Activated CD4-positive, CD25-positive, alpha-beta regulatory T cell treated with anti-CD3 and anti-CD28 coated beads, Interleukin-2, amount 50 U/mL, for 72 hours (primary cell): ENCODE measurements around the gene MDP1.
"Not testable (repeated sequence)": the region's sequence is repeated elsewhere in the genome, so short reads cannot be mapped to it uniquely, and the experiment has no call there.

Experiments
- DNase-seq: peaks from one replicate; pipeline ENCODE4 v3.0.0; 2021

The MDP1 gene

DNA sequence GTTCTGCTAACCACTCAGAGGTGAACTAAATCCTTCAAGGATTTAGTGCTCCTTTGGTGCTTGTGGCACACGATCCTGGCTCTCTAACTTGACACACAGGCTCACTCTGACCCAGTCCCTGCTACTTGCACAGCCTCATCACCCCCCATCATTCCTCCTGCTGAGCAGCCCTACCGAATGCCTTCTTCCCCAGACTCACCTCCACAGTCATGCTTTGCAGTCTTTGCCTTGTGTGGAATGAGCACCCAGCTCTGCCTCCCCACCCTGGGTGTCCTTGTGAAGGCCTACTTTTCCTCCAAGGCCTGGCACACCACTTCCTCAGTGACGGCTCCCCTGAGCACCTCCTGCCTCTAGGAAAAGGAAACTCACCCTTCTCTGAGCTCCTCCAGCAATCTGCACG, 34.5 kb upstream of the MDP1 start:
- DNase-seq: no peak

DNA sequence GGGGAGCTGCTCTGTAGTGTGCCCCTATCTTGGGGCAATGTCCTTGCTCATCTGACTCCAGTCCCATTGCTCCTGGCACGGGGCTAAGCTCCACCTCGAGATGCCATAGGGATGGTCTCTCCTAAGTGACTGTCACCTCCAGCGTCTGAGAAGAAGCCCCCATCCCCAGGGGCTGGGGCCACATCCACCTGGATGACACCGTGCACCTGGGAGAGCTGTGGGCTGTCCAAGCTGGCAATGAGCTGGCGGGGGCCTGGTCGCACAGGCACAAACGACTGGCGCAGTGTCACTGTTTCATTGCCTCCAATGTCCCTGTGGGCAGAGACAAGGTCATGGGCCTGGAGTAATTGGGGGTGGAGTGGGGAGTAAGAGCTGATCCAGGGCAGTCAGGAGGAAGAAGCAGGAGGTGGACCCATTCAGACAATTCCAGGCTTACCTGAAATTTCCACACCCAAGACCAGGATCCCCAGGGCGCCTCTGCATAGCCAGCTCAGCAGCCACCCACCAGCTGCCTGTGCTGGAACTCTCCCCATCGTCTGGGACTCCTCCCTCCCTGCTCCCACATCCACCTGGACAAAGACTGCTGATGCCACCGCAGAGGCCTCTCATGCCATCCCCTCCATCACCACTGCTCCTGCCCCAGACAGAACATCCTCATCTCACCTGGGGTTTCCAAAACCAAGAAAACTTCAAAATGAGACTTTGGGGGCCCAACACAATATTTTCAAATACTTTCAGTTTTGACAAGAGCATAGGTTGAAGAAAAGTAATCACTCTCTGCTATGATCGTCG, 33.6 kb upstream of the MDP1 start:
- peak; percentile 20 for DNase-seq

DNA sequence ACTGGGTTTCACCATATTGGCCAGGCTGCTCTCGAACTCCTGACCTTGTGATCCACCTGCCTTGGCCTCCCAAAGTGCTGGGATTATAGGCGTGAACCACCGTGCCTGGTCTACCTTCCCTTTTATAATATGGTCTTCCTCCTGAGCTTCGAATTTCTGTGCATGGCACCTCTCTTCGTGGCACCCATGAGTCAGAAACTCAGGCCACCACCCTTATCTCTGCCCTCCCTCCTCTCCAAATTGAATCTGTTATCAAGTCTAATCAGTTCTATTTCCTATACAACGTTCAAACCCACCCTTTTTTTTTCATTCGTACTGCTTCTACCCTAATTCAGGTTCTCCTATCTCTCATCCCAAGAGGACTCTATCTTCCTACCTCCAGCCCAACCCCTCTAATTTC, 31.6 kb upstream of the MDP1 start:
- DNase-seq: no peak

DNA sequence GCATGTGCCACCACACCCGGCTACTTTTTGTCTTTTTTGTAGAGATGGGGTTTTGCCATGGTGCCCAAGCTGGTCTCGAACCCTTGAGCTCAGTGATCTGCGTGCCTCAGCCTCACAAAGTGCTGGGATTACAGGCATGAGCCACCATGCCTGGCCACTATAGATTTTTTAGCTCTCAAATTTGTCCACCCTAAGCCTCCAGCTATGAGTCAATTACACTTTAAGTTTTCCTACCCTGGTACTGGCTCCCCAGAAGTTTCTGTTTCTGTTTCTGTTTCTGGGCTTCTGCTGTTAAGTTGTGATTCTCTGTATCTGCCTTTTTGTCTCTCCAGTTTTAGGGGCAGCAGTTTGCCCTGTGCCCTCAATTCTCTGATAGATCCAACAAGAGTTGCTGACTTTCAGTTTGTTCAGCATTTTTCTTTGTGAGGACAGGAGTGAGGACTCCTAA, 30.9 kb upstream of the MDP1 start:
- no peak for DNase-seq

DNA sequence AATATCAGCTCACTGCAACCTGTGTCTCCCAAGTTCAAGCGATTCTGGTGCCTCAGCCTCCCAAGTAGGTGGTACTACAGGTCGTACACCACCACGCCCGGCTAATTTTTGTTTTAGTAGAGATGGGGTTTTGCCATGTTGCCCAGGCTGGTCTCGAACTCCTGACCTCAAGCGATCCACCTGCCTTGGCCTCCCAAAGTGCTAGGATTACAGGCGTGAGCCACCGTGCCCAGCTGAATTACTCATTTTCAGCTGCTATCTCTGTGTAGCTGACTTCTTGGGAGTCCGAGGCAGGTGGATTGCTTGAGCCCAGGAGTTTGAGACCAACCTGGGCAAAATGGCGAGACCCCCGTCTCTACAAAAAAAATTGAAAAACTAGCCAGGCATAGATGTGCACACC, 29.5 kb upstream of the MDP1 start:
- not testable (repeated sequence) for DNase-seq

DNA sequence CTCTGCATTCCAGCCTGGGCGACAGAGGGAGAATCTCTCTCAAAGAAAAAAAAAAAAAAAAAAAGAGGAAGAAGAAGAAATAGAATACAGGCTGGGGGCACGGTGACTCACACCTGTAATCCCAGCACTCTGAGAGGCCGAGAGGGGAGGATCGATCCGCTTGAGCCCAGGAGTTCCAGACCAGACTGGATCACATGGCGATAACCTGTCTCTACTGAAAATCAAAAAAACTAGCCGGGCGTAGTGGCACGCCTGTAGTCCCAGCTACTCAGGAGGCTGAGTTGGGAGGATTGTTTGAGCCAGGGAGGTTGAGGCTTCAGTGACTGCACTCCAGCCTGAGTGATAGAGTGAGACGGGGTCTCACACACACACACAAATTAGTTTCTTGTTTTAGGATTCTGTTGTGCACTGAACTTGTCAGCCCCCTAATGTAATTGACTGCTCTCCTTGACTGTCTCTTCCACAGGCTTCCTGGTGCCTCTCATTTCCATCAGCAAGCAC, 27.5 kb upstream of the MDP1 start:
- no peak for DNase-seq

DNA sequence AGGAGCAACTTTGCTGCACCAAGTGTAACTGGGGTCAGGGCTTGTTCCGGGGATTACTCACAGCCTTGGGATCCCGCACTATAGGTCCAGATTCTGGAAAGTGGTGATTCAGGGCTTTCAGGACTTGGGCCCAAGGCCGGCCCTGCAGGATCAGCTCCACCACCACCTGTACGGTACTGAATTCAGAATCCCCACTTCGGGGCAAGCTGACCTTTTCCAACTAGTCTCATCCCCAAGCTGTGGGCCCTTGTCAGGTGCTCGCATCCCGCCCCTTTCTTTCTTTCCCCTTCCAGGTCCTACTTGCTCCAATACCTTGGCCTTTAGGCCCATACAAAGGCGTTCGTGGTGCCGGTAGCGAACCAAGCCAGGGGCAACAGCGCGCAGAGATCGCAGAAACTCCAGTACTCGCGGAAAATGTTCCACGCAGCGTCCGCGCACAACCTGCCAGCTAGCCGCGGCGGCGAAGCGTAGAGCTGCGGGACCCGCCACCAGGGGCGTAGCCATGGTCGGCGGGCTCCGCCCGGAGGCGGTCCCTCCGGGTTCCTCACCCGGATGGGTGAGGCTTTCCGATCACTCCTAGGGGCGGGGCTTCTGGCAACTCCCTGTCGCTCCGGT, 26.1 kb upstream of the MDP1 start:
- peak; percentile 94 for DNase-seq

DNA sequence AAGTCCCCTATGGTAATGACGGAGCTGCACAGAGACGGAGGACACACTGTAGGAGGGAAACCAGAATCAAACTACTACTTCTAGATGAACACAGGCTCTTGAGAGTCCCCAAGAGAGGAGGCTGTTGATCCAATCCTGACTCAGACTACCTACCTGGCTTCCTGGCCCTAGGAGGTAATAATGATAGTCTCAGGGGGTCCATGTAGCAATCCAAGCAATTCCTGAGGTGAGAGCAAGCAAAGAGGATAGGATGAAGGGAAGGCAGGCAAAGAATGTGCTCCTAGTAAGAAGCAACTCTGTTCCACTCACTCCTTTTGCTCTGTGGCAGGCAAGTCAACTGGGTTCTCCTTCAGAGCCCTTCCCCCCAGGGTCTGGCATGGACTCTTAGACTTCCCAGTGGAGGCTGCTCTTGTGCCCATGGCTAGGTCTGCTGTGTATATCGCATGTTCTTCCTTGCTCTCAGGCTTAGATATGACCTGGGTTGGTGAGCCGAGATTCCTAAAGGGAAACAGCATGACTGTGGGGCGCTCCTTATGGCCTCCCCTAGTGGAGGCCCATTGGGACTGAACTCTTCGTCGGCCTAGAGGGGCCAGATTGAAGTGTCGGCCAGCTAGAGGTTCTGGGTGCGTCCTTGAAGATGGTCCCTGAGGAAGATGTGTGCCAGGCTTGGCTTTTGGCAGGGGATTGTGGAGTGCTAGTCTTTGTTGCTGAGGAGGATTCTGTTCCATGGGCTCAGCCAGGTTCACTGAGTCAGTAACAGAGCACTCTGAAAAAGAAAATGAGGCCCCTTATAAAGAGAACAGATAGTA, 24.4 kb upstream of the MDP1 start:
- no peak for DNase-seq

DNA sequence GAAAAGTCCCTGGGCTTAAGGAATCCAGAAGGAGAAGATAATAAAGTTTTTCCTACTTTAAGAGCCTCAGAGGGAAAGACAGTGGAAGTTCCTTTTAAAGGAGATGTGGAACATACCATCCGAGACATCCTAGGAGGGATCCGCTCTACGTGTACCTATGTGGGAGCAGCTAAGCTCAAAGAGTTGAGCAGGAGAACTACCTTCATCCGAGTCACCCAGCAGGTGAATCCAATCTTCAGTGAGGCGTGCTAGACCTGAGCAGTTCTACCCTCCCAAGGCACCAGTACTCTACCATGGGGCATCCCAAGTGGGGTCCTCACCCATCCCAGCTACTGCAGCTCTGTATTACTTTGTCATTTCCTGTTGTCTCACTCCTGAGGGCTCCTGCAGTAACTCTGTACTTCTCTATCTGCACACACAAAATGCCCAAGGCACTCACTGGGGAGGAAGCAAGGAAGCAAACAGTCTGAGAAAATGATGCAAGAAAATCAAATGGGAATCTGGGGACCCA, 22.7 kb upstream of the MDP1 start:
- DNase-seq: no peak

DNA sequence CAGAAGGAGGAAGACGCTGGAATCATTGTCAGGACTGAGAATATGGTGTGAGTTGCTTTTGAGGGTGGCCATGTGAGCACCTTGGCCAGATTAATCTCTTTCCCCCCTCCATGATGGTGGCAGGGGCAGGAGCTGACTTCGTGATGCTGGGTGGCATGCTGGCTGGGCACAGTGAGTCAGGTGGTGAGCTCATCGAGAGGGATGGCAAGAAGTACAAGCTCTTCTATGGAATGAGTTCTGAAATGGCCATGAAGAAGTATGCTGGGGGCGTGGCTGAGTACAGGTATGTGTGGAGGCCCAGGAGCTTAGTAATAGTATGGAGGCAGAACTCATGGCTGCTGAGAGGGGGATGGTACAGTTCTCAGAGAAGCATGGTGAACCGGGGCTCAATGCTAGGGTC, 22.3 kb upstream of the MDP1 start:
- DNase-seq: no peak

DNA sequence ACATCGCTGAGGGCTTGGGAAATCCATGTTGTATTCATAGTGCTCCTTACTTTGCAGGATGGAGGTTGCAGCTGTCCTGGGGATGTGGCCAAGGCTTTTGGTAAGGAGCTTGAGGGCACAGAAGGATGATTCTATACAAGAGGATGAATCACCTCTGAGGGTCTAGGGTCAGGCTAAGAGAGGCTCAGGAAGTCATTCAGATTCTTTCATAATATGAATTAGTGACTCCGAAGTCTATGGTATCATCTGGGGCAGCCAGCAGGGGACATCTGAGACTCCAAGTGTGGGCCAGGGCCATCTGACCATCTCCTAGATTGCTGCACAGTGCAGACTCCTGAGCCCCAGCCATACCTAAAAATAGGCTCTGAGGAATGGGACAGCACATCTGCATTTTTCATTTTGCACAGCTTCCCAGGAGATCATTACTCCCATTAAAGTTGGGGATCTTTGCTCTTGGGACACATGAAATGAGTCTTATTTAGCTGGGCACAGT, 21.6 kb upstream of the MDP1 start:
- DNase-seq: no peak

DNA sequence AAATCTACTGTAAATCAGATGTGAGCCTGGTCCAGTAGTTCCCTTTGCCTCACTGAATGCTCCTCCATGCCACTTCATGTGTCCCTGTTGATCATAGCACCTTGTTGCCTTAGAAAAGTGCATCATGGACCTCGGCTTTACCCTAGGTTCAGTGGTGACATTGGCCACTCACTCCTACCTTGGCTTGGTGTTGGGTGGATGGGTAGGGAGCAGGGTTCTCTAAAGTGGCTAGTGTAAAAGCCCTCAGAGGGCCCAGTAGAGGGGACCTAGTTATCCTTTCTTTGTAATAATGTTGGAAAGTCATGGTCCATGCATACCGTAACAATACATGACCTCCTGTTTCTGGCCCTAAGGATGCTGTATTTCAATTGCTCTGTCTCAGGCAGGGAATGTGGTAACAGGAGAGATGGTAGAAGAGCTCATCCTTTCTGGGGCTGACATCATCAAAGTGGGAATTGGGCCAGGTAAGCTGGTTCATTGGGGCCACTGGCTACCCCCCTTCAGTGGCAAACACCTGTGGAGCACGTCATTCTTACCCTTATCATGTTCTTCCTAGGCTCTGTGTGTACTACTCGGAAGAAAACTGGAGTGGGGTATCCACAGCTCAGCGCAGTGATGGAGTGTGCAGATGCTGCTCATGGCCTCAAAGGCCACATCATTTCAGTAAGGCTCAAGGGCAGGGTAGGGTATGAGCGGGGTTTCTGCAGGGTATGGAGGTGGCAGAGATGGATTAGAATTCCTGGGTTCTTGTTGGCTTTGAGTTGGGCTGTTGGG, 21.0 kb upstream of the MDP1 start:
- no peak for DNase-seq

DNA sequence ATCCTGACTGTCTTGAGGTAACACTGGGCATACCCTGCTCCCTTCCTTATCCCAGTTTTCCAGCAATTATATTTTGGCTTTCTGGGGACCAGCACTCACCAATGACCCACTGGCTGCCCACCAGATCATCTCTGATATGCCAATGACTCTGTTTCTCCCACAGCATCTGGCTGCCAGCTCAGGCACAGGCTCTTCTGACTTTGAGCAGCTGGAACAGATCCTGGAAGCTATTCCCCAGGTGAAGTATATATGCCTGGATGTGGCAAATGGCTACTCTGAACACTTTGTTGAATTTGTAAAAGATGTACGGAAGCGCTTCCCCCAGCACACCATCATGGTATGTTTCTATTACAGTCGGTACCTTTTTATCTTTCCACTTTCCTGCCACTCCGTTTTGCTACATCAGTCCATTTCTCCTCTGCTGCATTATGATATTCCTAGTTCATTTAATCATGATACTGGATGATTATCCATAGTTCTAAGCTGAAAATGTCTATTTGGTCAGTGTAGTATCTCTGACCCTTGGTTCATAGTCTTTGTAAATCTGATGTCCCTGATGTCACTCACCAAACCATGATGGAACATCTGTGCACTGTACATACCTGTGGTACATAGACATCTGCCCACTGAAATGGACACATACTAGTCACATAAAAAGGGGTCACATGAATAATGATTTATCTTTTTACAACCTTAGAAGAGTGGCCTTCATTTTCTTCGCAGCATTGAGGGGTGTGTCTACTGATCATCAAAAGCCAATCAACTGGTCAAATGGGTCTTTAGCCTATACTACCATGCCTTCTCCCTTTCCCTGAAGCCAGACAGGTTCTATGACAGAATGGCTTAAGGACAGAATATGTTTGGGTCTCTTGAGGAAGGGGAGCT, 20.2 kb upstream of the MDP1 start:
- no peak for DNase-seq

DNA sequence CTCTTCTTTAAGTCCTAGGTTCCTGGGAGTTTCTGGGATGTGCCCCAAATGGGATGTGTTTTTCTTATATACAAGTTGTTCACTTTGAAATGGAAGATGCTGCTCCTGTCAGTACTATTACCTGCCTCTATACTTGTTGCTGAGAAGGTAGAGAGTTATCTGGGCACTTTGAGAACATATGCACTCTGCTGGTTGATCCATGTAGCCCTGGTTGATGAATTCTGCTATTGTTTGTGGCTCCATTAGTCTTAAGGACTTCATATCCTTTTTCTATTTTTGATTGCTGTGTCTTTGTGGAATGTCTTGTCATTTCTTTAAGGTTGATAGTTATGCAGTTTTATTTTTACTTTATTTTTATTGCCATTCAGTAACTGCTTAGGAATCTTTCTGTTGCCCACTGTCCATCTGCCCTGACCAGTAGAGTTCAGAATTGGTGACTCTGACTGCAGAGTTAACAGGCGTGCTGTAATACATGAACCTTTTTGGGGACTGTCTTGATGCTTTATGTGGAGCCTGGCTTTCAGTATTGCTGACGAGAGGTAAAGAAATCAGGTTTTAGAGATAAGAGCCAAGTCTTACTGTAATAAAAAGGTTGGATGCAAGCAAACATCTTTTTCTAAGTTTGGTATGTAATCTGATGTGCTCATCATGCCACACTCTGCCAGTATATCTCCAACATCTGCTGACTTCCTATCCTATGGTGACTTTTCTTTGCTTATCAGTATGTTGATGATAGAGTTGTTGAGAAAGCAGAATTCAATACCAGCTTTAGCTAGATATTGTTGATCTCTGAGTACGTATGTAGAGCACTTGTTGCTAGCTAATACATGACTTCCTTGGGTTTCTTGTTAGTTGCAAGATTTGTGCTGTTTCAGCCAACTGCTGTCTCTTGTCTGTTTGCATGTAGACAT, 18.5 kb upstream of the MDP1 start:
- DNase-seq: no peak

DNA sequence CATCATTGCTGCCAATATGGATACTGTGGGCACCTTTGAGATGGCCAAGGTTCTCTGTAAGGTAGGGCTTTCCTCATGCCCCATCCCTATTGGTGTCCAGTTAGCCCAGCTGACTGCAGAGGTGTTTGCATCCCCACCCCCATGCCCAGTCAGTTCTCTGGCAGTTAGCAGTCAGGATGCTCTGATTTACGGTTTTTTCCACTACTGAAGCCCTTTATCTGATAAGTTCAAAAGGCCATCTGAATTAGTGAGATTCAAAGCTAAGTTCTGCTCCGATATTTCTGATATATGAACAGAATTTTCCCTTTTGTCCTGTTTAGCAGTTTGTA, 17.6 kb upstream of the MDP1 start:
- DNase-seq: no peak

DNA sequence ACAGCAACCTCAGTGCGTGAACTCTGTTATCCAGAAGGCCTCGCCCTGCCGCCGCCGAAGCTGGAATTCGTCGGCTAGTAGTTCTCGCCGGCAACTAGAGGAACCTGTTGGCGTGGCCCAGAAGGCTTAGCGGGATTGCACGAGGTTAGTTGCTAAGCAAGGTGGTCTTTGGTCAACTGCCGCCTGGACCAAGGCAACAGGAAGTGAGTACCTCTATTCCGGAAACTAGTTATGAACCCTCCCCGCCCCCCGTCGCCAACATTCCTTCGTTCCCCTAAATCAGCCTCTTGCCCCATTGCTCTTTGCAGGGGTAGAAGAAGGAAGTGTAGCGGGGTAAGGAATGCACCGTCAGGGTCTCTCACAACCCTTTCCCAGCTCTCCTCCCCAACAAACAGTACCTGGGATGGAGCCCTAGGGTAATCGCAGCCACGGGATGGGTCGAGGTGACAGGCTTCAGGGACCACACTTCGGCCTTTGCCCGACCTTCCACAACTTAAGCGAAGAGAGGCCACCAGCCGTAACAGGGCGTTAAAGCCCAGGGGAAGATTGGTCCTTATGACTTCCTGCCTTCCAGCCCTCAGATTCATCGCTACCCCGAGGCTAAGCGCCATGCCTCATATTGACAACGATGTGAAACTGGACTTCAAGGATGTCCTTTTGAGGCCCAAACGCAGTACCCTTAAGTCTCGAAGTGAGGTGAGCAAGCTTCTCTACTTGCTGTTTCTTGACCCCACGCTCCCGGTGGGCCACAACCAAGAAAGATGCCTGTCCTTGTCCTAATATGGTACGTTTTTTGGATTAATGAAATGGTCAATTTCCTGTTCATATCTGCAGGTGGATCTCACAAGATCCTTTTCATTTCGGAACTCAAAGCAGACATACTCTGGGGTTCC, 17.0 kb upstream of the MDP1 start, which contains the start of gene GMPR2:
TSS of gene GMPR2 (plus strand) at position 285 of the 893 bp plus-strand sequence. CDS start at position 610, 325 bp downstream.
- DNase-seq: no peak

DNA sequence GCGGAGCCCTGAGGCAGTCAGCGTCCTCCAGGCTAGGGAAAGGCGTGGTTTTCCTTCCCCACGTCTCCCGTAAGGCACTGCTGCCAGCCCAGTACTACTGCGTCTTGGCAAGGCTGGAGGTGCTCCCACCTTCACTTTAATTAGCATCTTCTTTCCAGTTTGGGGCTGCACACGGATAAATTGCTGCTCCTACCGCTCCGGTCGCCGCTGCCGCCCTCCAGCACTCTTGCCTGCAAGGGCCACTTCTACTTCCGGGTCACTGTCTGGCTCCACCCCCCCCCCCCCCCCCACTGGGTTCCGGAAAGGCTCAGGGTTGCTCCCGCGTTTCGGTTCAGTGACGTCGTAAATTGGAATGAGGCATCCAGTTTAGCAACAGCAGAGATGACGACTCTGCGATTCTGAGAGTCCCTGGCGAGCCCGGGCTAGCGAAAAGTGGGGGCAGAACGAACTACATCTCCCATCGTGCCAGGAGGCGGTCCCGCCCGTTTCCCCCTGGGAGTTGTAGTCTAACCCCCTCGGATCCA, 16.3 kb upstream of the MDP1 start, which contains the start of gene NEDD8:
TSS of gene NEDD8 (minus strand) at position 247 of the 524 bp plus-strand sequence. CDS start at position 147, 100 bp downstream.
- DNase-seq: peak; percentile 78

DNA sequence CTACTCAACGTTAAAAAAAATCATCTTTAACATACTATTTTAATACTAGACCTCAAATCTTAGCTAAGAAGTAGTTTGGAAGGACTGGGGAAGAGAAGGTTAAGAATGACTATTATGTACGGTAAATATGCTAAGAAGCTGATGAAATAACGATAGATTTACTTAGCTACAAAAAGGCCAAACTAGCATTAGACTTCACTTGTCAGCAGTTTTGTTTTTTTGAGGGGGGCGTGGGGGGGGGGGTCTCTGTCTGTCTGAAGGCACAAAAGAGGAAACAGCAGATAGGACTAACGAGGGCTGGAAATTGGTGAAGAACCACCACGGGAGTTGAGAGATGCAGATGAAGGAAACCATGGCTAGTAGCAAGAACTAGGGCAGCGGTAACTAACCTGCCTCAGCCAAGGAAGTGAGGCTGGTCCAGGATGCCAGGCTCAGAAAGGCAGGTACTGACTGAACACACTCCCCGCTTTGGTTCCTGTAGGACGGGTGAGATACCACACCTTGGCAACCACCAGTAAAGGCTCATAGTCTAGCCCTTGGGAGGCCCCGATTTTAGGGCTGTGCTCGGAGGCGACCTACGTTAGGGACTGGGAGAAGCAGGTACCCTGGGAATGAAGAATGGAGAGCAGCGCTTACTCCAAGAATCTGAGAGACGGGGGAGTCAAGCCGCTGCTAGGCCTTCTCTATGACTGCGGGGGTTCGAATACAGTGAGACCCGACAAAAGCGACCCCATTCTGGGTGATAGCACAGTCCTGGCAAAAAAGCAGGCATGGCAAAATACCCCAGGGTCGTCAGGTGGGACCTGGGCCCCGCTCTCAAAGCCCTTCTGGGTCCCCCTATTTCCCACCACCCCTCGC, 15.6 kb upstream of the MDP1 start:
- DNase-seq: no peak
